Measurements from ENCODE around the gene ARRDC2.

DNA sequence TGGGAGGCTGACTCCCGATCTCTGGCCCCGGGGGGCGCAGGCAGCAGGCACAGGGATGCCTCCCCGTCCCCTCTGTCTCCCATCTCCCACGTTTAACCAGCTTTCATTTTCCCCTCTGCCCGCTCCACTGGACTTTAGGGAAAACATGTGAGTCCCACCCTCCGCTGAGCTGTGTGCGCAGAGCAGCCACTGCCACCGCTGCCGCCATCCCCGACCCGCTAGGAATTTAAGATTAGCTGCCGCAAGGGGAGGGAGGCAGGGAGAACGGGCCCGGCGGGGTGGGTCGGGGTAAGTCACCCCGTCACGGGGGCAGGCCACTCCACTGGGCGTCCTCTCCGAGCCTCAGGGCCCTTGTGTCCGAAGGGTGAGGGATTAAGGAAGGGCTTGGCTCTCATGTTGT, 25.5 kb upstream of the ARRDC2 start:
- TF ChIP-seq CTCF (IDR thresholded peaks at IDR 0.05; ENCODE audit: poor library complexity), result no peak
- TF ChIP-seq EZH2phosphoT487 (IDR thresholded peaks at IDR 0.05; ENCODE audit: low read depth, severe bottlenecking, unreplicated experiment), result no peak
